ENCODE results near the gene SP4.
"Not testable (repeated sequence)": the region's sequence is repeated elsewhere in the genome, so short reads cannot be mapped to it uniquely, and the experiment has no call there.

SP4 gene

GRCh38 chr7:21524680-21525079 is 96.8 kb downstream of the SP4 start:
- no peak for DNase-seq (ENCODE audit: low read depth in 2 of 2)

GRCh38 chr7:21526007-21526406 is 98.1 kb downstream of the SP4 start:
- no peak for DNase-seq (ENCODE audit: low read depth in 2 of 2)

- DNase-seq (ENCODE audit: low read depth in 2 of 2) = no peak
Measured at GRCh38 chr7:21526448-21526847, 98.6 kb downstream of the SP4 start.

GRCh38 chr7:21532485-21532884 is 104.6 kb downstream of the SP4 start:
- not testable (repeated sequence) for DNase-seq (ENCODE audit: low read depth in 2 of 2)

- DNase-seq (ENCODE audit: low read depth in 2 of 2) = not testable (repeated sequence)
Measured at GRCh38 chr7:21533646-21534045, 105.8 kb downstream of the SP4 start.

- not testable (repeated sequence) for DNase-seq (ENCODE audit: low read depth in 2 of 2)
Measured at GRCh38 chr7:21536445-21537118, 108.7 kb downstream of the SP4 start.

GRCh38 chr7:21538936-21539495 is 111.1 kb downstream of the SP4 start:
- DNase-seq (ENCODE audit: low read depth in 2 of 2) = no peak

GRCh38 chr7:21542891-21543527 is 115.1 kb downstream of the SP4 start, which contains the start of gene DNAH11:
TSS of gene DNAH11 (plus strand) at chr7:21543039. CDS start at chr7:21543246, 207 bp downstream.
- DNase-seq (ENCODE audit: low read depth in 2 of 2) = peak in 1 of 2 experiments; percentile 15

- DNase-seq (ENCODE audit: low read depth in 2 of 2) = peak in 1 of 2 experiments; percentile 2
Measured at GRCh38 chr7:21543528-21544302, 115.8 kb downstream of the SP4 start.

- DNase-seq (ENCODE audit: low read depth in 2 of 2) = no peak
Measured at GRCh38 chr7:21544303-21544656, 116.4 kb downstream of the SP4 start.

- no peak for DNase-seq (ENCODE audit: low read depth in 2 of 2)
Measured at GRCh38 chr7:21544715-21545114, 116.8 kb downstream of the SP4 start.

- DNase-seq (ENCODE audit: low read depth in 2 of 2) = no peak
Measured at GRCh38 chr7:21547501-21547900, 119.6 kb downstream of the SP4 start.

- DNase-seq (ENCODE audit: low read depth in 2 of 2) = no peak
Measured at GRCh38 chr7:21548491-21548890, 120.6 kb downstream of the SP4 start.

GRCh38 chr7:21550076-21550475 is 122.2 kb downstream of the SP4 start:
- DNase-seq (ENCODE audit: low read depth in 2 of 2) = no peak

- DNase-seq (ENCODE audit: low read depth in 2 of 2) = no peak
Measured at GRCh38 chr7:21550821-21551531, 123.1 kb downstream of the SP4 start.

GRCh38 chr7:21562385-21562784 is 134.5 kb downstream of the SP4 start:
- no peak for DNase-seq (ENCODE audit: low read depth in 2 of 2)
